ENCODE results near the gene THSD4. TPM values are rescaled to one million over a fixed set of nuclear protein-coding genes. Genes with fewer than 3 reads are reported as not detected.
A peak's percentile ranks its signal among the peaks of the same experiment; 100 is the strongest.

The THSD4 gene
- total and polyA plus RNA-seq, 2 of the 8 experiments (the other 6 are each of a cell fraction or from before 2014, with no cell fraction given): 2.5 to 6.2 TPM

DNA sequence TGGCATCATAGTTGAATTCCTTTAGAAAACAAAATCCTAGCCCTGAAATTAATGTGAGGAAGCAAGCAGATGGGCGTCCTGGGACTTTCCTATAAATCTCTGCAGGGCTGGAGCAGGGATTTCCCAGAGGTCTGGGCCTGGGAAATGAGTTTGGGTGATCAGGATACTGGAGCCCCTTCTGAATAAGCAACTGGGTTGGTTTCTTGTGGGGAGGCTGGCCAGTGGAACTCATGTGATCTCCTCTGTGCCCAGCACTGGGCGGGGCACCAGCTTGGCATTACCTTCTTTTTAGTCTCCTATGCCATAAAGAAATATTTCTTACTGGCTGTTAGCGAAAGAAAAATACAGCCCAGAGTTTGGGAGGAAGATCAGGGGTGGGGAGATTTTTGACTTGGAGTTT, 1.7 kb downstream of the THSD4 start:
- Histone ChIP-seq H3K18ac (ENCODE audit: extremely low read depth, low read length) (no peak overlapping the region), H2BK5ac (ENCODE audit: low read depth, low read length) (no peak overlapping the region), H2BK12ac (ENCODE audit: low read depth, low read length) (no peak overlapping the region), H2BK20ac (ENCODE audit: low read length) (no peak overlapping the region), H3K23ac (ENCODE audit: insufficient read length) (no peak overlapping the region), H3K79me2 (ENCODE audit: control insufficient read depth in 1 of 2, insufficient read depth in 2 of 2, low read length in 2 of 2) (no peaks in the 10 kb centered on the region), H4K91ac (replicated peaks; ENCODE audit: insufficient read length, low read length) (no peak overlapping the region), H3K56ac (replicated peaks; ENCODE audit: insufficient read length, low read depth, low read length) (no peak overlapping the region), H3K79me1 (ENCODE audit: low read depth, low read length) (peaks cover 2% of the 10 kb centered on the region; the same call in 1 of the 2 replicates), H3K23me2 (ENCODE audit: low read depth, low read length) (peaks cover 6% of the 10 kb centered on the region; the same call in 1 of the 2 replicates), H4K20me1 (replicated peaks in 1 of 2; ENCODE audit: control insufficient read depth in 1 of 2, insufficient read depth in 2 of 2, low read length in 2 of 2) (no peaks in the 10 kb centered on the region), H3K4me3 (ENCODE audit: extremely low read depth in 1 of 4, insufficient read depth in 2 of 4, low read depth in 3 of 4, low read length in 4 of 4) (peak overlapping the region in 1 of 4 experiments; percentile 96; a peak in 2 of 8 replicates), H2AFZ (ENCODE audit: low read length) (no peak overlapping the region), H3K14ac (ENCODE audit: insufficient read length) (no peak overlapping the region), H3K4ac (replicated peaks; ENCODE audit: insufficient read length, low read depth, low read length) (no peak overlapping the region), H2BK120ac (replicated peaks; ENCODE audit: low read depth, low read length) (no peak overlapping the region), H4K8ac (ENCODE audit: extremely low read depth, insufficient read depth, low read length) (no peak overlapping the region), H3K27me3 (replicated peaks in 1 of 4; ENCODE audit: control insufficient read depth in 3 of 4, extremely low read depth in 1 of 4, insufficient read depth in 3 of 4, low read length in 3 of 4) (peaks cover 0 to 16% (median 12%) of the 10 kb centered on the region in 4 experiments; a peak in 6 of 7 replicates), H3K9me3 (ENCODE audit: insufficient read depth in 2 of 2, low read depth in 1 of 2, low read length in 1 of 2) (no peaks in the 10 kb centered on the region), H3K27ac (ENCODE audit: low read depth, low read length) (no peak overlapping the region), H3K9ac (replicated peaks in 1 of 4; ENCODE audit: extremely low read depth in 1 of 4, low read depth in 3 of 4, low read length in 3 of 4) (no peak overlapping the region), H2AK5ac (ENCODE audit: low read depth, low read length) (no peak overlapping the region), H2BK15ac (ENCODE audit: low read length) (no peak overlapping the region), H4K5ac (ENCODE audit: insufficient read length, low read depth, low read length) (no peak overlapping the region), H3K4me1 (replicated peaks in 1 of 4; ENCODE audit: control insufficient read depth in 3 of 4, insufficient read depth in 4 of 4, low read length in 3 of 4) (peaks cover 4 to 13% (median 6%) of the 10 kb centered on the region in 4 experiments; a peak in 6 of 7 replicates), H3K4me2 (ENCODE audit: insufficient read depth in 1 of 2, low read depth in 2 of 2, low read length in 2 of 2) (peak overlapping the region in 1 of 2 experiments; percentile 79; a peak in 1 of 4 replicates), H3K36me3 (ENCODE audit: control insufficient read depth in 2 of 4, insufficient read depth in 4 of 4, low read length in 3 of 4) (no peaks in the 10 kb centered on the region)
- WGBS, 2 experiments (ENCODE audit: extremely low coverage in 1 of 2, insufficient coverage in 1 of 2, insufficient read length in 1 of 2, insufficient replicate concordance in 2 of 2, low coverage in 1 of 2, low lambda C conversion rate in 2 of 2, missing lambda C conversion rate in 1 of 2): 74% methylated on average over 3 of the region's 3 CpGs; no CpG with 5 or more reads in 1 of the 2 experiments
- ChIA-PET POLR2A (ENCODE audit: partially characterized antibody) (interaction anchor here (1.5 kb wide), 1 partner anchor 11 kb away, joined by 3 read pairs; no protein-coding TSS in a partner anchor), CTCF (ENCODE audit: partially characterized antibody) (interaction anchor here (1.2 to 2.0 kb wide), 3 partner anchors 25 to 105 kb away, joined by 3 to 7 read pairs (median 6); no protein-coding TSS in a partner anchor)
- DNase-seq (ENCODE audit: low read depth in 1 of 2, low spot score in 2 of 2): no peak
- FAIRE-seq: no peak
- TF ChIP-seq HDAC2 (IDR thresholded peaks at IDR 0.05; ENCODE audit: borderline replicate concordance in 1 of 2, low read depth in 2 of 2, low read length in 2 of 2): no peak
- no peak for TF ChIP-seq CREB1 (IDR thresholded peaks at IDR 0.05)
- TF ChIP-seq KDM5A (IDR thresholded peaks at IDR 0.05; ENCODE audit: low read length): no peak
- TF ChIP-seq SP4 (IDR thresholded peaks at IDR 0.05; ENCODE audit: low read length): no peak
- no peak for TF ChIP-seq SAP30 (IDR thresholded peaks at IDR 0.05; ENCODE audit: insufficient read depth, insufficient replicate concordance, low read length)
- no peak for TF ChIP-seq SRF (IDR thresholded peaks at IDR 0.05; ENCODE audit: low read depth, low read length)
- TF ChIP-seq, protein P1, sequence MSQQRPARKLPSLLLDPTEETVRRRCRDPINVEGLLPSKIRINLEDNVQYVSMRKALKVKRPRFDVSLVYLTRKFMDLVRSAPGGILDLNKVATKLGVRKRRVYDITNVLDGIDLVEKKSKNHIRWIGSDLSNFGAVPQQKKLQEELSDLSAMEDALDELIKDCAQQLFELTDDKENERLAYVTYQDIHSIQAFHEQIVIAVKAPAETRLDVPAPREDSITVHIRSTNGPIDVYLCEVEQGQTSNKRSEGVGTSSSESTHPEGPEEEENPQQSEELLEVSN (IDR thresholded peaks at IDR 0.05): no peak
- TF ChIP-seq, protein P2, sequence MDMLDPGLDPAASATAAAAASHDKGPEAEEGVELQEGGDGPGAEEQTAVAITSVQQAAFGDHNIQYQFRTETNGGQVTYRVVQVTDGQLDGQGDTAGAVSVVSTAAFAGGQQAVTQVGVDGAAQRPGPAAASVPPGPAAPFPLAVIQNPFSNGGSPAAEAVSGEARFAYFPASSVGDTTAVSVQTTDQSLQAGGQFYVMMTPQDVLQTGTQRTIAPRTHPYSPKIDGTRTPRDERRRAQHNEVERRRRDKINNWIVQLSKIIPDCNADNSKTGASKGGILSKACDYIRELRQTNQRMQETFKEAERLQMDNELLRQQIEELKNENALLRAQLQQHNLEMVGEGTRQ (IDR thresholded peaks at IDR 0.05; ENCODE audit: low read length): no peak
- TF ChIP-seq NRF1 (IDR thresholded peaks at IDR 0.05; ENCODE audit: low read depth, low read length): no peak
- no peak for TF ChIP-seq KDM4A (IDR thresholded peaks at IDR 0.05; ENCODE audit: low read depth, low read length, severe bottlenecking)
- TF ChIP-seq GTF2F1 (IDR thresholded peaks at IDR 0.05; ENCODE audit: borderline replicate concordance, low read depth, low read length): no peak

Measured in H1 (cell line).